Activated CD8-positive, alpha-beta memory T cell treated with anti-CD3 and anti-CD28 coated beads, Interleukin-2, amount 50 U/mL, for 24 hours (primary cell): ENCODE data around the gene RGPD3.
"Not testable (repeated sequence)": the region's sequence is repeated elsewhere in the genome, so short reads cannot be mapped to it uniquely, and the experiment has no call there.

ENCODE experiments used
- DNase-seq: peaks from one replicate; pipeline ENCODE4 v3.0.0-alpha.2; 2020; ENCODE audit errors: extremely low read depth

Gene RGPD3

GRCh38 chr2:106468107-106468506, at the start of gene RGPD3:
Gene RGPD3 (minus strand): TSS chr2:106468413. CDS start chr2:106468288, 125 bp downstream.
- DNase-seq: not testable (repeated sequence)

DNA sequence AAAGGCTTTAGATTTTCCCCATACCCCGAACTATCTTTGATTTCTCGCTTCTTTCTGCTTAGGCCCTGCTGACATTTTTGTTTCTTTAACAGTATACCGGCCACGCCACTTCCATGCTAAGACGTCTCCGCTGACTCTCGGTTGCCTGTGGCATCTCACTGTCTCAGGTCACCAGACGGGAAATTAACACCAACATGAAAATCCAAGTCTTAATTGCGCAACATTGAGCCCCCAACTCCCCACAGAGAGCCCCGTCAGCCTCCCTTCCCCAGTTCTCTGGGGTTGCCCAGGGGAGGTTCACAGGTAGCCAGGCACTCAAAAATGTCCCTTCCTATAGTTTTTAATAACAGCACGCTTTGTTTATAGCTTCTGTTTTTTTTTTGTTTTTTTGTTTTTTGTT, 49.1 kb upstream of the RGPD3 start:
- no peak for DNase-seq

DNA sequence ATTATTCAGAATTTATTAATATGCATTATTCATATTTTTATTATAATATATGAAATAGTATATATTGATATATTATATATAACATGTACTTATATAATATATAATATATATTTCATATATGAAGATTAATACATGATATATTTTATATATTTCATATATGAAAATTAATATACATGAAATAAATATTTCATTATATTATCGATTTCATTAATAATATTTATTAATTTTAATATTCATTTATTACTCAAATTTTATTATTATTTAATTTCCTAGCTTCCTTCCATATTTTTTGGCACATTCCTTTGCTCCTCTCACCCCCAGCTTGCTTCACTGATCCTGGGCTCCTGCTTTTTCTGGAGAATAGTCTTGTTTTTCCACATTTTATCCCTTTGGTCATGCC, 48.7 kb upstream of the RGPD3 start:
- no peak for DNase-seq

- DNase-seq: no peak
Observed at GRCh38 chr2:106516436-106516835, 48.2 kb upstream of the RGPD3 start.

DNA sequence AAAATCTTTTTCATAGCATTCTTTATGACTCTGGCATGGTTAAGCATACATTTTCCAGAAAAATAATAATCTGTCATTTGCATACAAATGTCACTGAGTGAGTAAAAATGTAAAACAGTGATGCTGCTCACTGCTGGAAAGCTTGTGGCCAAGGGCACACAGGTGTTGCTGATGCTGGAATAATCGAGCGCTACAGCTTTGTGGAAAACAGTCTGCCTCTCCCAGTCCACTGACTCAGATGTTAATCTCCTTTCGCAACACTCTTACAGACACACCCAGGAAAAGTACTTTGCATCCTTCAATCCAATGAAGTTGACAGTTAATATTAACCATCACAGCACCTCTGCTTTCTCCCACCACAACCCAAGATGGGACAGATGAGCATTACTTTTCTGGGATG, 46.6 kb upstream of the RGPD3 start:
- DNase-seq: not testable (repeated sequence)

DNA sequence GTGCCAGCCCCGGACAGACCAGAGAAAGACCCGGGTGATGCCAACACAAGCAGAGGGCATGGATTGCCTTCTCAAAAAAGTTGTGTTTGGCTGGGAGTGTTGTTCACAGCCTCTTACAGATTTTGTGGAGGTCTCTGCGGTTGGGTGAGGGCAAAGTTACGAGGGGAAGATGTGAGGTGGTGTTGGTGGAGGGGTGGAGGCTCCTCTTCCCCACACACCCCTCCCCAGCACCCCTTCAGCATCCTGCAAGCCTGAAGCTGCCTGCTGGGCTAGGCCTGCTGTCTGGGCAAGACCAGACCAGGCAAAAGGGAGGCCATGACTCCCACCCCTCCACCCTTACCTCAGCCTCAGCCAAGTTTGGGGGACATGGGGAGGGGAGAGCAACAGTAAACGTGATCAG, 45.2 kb upstream of the RGPD3 start:
- not testable (repeated sequence) for DNase-seq

GRCh38 chr2:106511934-106512333, 43.7 kb upstream of the RGPD3 start:
- DNase-seq: not testable (repeated sequence)

DNA sequence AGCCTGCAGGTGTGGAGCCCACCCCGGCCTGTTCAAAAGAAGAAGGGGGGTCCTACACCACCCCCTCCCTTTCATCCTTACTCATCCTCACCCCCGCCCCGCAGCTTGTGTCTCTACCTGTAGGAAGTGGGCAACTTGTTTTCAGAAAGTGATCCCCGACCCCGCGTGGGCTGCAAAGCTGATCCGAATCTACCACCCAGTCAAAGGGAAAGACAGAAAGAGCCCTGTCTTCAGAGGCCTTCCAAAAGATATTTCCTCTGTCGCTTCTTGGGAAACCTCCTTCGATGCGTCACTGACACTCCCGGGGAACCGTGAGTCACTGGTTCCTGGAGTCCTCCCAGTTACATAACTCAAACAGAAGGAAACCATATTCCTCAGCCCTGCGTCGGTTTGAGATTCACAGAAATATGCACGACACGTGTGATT, 43.3 kb upstream of the RGPD3 start:
- DNase-seq: peak; percentile 21

DNA sequence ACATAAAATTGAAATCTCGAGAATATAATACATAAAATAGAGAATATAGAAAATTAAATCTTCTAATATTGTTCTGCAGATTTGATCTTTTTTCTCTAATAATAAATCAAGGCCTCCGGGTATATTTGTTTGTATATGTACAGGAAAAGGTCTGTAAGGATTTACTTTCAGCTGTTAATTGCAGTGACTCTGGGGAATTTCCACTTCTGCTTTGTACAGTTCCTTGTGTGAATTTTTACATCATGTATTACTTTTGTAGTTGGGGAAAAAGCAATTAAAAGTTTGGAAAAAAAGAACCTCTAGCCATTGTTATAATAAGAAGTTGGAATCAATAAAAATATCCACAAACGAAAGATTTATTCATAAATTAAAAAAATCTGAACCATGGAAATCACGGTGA, 42.6 kb upstream of the RGPD3 start:
- not testable (repeated sequence) for DNase-seq

- not testable (repeated sequence) for DNase-seq
Observed at GRCh38 chr2:106509374-106509770, 41.2 kb upstream of the RGPD3 start.

GRCh38 chr2:106508660-106509373, 40.6 kb upstream of the RGPD3 start:
- not testable (repeated sequence) for DNase-seq

DNA sequence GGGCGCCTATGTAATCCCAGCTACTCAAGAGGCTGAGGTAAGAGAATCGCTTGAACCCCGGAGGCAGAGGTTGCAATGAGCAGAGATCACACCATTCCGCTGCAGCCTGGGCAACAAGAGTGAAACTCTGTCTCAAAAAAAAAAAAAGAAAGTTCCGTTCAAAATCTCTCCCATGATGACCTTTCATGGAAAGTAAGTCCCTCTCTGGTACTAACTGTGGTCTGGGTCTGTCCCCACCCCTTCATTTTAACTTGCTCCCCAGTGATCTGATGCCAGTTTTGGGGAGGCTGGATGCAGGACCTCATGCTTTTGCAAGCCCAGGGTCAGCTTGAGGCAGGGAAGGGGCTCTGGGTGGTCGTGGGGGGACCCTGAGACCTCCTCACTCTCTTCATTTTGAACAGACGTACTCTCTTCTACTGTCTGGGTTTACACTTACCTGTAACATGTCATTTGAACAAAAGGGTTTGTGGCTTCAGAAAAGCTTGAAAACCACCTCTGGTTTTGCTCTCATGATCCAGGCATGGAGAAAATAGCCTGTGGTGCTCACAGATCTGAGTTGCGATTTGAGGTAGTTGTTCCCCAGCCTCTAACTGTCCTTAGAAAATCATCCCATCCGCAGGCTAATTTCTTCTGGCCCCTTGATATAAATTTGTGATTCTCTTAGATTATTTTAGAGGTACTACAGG, 37.9 kb upstream of the RGPD3 start:
- not testable (repeated sequence) for DNase-seq

- DNase-seq: not testable (repeated sequence)
Observed at GRCh38 chr2:106504787-106505186, 36.6 kb upstream of the RGPD3 start.

DNA sequence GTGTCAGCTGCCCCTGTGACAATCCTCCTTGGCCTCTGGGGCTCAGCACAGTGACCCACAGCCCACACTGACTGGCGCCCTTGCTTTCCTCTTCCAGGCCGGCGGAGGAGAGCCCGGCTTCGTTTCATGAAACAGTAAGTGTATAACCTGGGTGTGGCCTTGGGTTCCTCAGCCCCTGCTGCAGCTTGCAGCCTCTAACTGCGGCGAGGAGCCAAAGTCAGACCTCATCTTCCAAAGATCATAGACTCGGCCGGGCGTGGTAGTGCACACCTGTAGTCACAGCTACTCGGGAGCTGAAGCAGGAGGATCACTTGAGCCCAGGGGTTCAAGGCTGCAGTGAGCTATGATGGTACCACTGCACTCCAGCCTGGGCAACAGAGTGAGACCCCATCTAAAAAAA, 36.0 kb upstream of the RGPD3 start:
- not testable (repeated sequence) for DNase-seq

DNA sequence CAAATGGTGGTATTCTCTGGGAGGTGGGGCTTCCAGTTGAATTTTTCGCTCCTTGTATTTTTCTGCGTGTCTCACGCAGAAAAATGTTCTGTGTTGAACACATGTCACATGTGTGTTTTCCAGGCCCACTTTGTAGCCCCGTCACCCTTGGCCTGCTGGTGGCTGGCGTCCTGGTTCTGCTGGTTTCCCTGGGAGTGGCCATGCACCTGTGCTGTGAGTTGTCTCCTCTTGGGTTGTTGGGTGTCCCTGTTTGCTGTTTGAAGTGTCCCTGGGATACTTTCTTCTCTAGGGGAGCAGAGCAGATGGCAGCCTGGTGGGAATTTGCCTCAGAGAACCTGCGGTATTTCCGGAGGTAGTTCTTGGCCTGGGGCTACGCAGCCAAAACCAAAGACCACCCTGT, 34.1 kb upstream of the RGPD3 start:
- not testable (repeated sequence) for DNase-seq

DNA sequence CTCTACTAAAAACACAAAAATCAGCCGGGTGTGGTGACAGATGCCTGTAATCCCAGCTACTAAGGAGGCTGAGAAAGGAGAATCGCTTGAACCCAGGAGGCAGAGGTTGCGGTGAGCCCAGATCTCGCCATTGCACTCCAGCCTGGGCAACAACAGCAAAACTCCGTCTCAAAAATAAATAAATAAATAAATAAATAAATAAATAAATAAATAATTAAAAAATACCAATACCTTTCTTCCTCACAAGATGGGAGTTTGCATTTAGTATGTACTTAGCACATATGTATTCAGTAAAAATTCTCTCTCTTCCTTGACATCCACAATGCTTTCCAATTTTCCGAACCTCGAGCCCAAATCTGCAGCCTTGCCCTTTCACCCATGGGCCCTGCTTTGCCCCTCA, 32.1 kb upstream of the RGPD3 start:
- DNase-seq: not testable (repeated sequence)

GRCh38 chr2:106498549-106498948, 30.3 kb upstream of the RGPD3 start:
- DNase-seq: not testable (repeated sequence)

DNA sequence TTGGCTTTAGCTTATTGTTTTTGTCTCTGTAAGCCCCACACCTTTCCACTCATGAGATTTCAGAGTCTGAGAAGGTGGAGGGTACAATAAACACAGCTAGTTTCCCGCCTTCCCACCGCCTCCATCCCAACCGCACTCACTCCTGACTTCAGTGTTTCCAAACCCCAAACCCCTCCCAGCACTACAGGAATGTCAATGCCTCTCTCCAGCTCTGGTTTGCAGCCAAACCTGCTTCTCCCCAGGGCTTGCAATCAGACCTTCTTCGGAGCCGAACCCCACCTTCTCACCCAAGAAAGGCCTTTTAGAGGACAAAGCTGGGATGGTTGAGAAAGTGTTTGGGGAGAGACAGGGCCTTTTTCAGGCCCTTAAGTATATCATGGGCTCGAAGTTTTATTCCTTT, 24.7 kb upstream of the RGPD3 start:
- not testable (repeated sequence) for DNase-seq

DNA sequence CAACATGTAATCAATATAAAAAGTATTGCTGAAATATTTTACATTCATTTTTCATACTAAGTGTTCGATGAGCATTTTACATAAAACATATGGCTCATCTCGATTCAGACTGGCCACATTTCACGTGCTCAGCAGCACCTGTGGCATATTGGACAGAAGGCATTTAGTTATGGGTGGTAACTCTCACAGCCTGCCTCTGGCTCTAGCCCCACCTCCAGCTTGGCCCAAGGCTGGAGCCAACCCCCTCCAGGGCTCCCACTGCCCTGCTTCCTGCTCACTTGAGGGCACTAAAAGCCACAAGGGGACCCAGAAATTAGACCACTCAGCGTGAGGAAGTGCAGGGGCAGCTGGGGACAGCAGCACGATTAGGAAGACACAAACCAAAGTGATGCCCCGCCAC, 24.2 kb upstream of the RGPD3 start:
- not testable (repeated sequence) for DNase-seq

- not testable (repeated sequence) for DNase-seq
Observed at GRCh38 chr2:106489701-106490100, 21.5 kb upstream of the RGPD3 start.

DNA sequence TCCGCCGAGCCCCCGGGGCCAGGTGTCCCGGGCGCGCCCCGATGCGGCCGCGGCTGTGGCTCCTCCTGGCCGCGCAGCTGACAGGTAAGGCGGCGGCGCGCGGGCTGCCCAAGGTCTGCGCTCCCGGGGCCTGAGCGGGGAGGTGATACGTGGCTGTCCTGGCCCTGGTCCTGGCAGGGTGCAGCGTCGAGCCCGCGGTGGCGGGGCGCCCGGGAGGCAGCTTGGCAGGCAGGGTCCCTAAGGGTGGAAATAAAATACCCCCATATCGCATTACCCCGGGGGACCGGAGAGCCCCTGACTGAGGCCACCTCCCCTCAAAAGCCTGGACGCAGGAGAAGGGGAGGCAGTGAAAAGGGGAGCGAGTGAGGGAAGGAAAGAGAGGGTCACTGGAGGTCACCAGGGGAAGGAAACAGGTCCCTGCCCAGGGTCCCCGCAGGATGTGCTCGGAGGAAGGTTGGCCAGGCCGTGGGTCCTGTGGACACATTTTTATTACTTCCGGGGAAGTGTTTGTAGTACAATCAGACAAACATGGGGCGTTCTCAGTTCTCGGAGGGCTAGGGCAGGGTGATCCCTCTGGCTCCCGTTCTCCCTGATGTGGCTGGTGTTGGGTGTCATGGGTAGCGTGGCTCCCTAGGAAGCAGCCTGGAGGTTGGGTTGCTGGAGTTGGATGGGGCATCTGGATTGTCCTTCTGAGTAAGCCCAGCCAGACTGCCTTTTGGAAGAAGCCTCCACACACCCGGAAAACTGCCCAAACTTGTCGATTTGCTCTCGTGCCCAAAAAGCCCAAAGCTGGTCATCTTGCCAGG, 19.4 kb upstream of the RGPD3 start:
- DNase-seq: not testable (repeated sequence)
